HG03565 (cell line): ENCODE data around the gene RAX2.
"Not testable (repeated sequence)": the region's sequence is repeated elsewhere in the genome, so short reads cannot be mapped to it uniquely, and the experiment has no call there.

Experiments used
- ATAC-seq: cut with Tn5 transposase; IDR thresholded peaks from one replicate; pipeline ENCODE4 v1.9.1; 2021; ENCODE audit warnings: mild to moderate bottlenecking, moderate library complexity; ENCODE audit not compliant: unreplicated experiment

RAX2 gene

DNA sequence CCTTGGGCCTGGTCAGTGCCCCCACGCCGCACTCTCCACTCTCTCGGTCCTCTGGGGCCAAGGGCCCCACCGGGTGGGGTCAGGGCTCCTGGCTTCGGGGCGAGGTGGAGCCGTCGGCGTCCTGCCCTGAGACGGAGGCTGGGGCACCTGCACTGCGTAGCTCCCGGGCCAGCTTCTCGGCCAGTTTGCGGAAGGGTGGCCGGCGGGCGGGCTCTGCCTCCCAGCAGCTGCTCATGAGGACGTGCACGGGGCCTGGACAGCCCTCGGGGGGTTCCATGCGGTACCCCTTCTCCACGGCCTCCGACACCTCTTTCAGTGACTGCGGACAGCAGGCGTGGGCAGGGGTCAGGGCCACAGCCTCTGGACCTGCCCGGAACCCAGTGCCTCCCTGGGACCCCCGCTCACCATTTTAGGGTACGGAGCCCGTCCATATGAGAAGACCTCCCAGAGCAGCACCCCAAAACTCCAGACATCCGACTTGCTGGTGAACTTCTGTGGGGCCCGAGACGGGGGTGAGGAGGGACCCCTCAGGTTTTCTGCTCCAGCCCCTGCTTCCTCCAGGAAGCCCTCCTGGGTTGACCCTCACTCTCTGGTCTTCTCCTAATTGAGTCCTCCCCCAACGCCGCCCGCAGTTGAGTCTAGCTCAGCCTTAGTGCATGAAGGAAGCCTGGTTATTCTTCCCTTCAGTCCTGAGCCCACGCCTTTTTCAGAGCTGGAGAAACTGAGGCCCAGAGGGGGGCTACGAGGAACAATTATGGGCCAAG is 6.3 kb upstream of the RAX2 start:
- no peak for ATAC-seq

- ATAC-seq, result no peak
Measured at GRCh38 chr19:3776479-3777040, 4.5 kb upstream of the RAX2 start.

DNA sequence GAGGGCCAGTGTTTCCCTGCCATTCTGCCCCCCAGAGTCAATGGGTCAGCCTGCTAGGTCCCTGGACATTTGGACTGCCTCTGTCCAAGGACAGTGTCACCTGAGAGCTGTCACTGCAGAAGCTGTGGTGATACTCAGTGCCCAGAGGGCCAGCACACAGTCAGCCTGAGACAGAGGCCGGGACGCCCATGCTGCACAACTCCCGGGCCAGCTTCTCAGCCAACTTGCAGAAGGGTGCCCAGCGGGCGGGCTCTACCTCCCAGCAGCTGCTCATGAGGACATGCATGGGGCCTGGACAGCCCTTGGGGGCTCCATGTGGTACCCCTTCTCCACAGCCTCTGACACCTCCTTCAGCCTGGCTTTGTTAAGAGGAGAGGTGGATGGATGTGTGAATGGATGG is 3.8 kb upstream of the RAX2 start:
- ATAC-seq, result no peak

DNA sequence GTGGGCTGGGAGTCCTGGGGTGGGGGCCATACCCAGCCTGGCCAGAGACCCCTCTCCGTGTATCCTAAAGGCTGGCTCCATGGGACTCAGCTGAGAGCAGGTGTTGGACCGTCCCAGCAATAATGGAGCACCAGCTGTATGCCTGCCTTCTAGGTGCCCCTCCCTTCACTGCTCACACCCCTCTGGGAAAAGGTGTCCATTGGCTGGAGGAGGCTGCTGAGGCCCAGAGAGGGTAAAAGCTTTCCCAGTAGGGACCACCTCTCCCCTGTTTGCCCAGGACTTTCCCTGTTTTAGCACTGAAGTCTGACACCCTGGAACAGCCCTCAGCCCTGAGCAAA is 3.3 kb upstream of the RAX2 start:
- ATAC-seq, result no peak

DNA sequence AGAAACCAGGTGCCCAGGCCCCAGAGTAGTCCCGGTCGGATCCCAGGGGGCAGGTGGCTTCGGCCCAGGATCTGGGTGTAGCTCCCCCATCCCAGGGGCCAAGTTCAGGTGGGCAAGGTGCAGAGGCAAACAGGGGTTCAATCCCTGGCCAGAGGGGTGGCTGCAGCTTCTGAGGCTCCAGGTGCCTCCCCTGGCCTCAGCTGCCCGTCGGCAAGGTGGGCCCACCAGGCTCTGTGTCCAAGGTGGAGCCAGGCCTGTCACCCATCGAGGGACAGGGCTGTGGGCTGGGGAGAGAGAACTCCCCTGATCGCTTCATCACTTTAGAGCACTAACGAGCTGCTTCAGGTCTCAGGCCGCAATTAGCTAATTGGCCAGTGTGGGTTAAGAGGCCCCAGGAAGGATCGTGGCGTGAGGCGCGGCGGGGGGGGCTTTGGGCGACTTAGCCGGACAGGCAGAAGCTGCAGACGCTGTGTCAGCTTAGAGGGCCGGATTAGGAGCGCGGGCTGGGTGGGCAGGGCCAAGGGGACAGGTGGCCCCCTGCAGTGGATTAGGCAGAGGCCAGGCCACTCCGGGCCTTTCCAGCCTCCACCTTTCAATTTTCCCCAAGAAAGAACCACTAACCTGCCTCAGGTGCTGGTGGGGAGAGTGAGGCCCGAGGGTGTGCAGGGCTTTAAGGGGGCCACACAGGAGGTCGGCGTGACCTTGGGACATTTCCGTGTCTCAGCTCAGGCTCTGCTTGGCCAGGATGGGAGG is 2.8 kb upstream of the RAX2 start:
- ATAC-seq, result no peak

DNA sequence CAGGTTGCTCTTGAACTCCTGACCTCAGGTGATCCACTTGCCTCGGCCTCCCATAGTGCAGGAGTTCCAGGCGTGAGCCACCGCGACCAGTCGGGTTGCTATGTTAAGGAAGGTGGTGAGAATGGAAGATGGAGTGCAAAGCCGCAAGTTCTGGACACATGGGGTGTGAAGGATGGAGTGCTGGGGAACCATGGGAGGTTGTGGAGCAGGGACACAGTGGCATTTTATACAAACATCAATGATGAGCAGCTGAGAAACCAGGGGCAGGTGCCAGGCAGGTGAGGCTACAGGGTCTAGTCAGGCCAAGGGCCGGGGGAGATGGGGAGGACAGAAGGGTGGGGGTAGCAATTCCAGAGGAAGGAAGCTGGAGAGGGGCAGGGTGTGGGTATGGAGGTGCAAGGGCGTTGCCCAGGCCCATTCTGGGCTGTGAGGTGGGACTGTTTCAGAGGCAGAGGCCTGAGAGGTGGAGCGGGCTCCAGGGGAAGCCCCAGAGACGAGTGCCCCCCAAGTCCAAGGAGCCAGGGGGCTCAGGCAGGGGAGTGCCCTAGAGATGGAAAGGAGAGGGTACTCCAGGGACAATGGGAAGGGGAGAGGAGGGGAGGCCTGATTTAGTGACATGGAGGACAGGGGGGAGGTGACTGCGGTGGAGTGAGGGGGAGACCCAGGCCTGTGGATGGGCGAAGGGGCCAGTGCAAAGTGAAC is 1.9 kb upstream of the RAX2 start:
- no peak for ATAC-seq

DNA sequence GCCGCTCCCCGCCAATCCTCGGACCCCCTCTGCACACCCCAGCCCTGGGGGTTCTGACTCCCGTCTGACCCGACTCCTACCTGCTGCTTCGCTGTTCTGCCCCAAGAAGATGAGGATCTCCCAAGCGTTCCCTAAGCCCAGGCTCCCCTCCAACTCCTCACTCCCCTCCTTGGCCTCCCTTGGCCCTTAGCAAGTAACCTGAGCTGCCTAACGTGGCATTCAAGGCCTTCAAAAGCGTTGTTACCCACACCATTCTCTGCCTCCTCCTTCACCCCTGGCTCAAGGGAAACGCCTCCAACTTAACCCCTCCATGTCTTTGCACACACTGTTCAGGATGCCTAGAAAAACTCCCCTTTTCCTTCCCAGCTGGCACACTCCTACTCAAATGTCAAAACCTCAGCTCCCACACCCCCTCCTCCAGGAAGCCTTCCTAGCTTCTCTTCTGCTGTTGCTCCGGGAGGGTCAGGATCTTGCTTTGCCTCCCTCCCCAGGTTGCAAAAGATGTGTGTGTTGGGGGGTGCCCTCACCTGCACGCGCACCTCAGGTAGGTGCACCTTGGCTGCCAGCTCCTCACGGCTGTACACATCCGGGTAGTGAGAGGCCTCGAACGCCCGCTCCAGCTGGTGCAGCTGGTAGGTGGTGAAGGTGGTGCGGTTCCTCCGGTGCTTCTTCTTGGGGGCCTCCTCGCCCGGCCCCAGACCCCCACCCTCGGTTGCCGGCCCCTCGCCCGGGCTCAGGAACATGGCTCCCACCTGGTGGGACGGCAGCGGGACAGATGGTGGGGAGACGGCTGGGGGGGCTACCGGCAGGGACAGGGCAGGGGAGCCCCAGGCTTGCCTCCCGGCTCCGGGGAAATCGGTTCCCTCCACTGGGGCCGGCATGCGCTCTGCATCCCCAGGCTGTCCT is 775 bp downstream of the RAX2 start:
- ATAC-seq, result no peak

DNA sequence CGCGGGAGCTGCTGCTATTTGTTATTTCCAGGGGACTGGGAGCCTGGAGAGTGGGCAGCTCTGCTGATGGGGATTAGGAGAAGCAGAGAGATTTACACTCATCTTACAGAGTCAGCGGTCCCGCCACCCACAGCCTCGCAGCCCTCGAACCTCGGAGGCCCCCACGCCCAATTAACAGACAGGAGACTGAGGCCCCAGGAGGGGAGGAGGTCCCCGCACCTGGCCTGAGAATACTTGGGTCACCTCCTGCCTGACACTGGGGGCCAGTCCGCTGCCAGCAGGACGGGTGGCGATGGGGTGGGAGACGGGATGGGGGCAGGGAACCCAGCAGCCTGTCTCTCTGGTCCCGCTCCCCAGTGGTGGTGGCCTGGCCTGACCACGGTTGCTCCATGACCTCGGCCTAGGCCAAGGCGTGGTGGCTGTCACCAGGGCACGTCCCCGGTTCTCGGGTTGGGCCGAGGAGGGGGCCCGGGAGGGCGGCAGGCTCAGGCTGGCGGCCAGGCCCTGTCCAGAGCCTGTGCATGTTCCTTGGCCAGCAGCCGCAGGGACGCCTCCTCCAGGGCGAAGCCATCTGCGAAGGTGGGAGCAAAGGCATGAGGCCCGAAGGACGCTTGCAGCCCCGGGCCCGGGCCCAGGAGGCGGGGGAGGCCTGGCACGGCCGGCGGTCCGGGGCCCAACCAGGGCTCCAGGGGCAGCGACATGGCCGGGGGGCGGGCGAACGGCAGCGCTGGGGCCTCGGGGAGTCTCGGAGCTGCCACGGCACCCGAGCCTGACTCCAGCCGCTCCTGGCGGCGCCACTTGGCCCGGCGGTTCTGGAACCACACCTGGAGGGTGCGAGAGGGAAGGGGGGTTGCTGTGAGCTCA is 1.7 kb downstream of the RAX2 start:
- no peak for ATAC-seq

GRCh38 chr19:3769494-3769893 is 2.5 kb downstream of the RAX2 start:
- ATAC-seq, result no peak

- no peak for ATAC-seq
Measured at GRCh38 chr19:3768748-3769099, 3.3 kb downstream of the RAX2 start.

- no peak for ATAC-seq
Measured at GRCh38 chr19:3768015-3768747, 3.8 kb downstream of the RAX2 start.

- ATAC-seq, result no peak
Measured at GRCh38 chr19:3767050-3767449, 5.0 kb downstream of the RAX2 start.

DNA sequence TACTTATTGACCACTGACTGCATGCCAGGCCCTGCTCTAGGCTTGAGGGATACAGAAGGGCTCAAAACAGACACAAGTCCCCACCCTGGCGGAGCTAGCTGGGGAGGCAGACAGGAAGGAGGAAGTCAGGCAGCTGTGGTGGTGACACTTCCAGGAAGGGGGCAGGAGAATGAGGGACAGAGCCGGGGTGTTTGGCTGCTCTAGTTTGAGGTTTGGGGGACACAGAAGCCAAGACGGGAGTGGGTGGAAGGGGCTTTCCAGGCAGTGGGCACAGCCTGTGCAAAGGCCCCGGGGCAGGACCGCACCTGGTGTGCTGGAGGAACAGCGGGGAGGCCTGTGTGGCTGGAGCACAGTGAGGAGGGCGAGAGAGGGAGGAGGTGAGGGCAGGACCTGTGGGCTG is 5.5 kb downstream of the RAX2 start:
- no peak for ATAC-seq

DNA sequence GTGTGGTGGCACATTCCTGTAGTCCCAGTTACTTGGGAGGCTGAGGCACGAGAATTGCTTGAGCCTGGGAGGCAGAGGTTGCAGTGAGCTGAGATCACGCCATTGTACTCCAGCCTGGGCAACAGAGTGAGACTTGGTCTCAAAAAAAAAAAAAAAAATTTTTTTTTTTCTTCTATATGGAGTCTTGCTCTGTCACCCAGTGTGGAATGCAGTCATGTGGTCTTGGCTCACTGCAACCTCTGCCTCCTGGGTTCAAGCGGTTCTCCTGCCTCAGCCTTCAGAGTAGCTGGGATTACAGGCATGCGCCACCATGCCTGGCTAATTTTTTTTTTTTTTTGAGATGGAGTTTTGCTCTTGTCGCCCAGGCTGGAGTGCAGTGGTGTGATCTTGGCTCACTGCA is 6.3 kb downstream of the RAX2 start:
- not testable (repeated sequence) for ATAC-seq

- ATAC-seq, result no peak
Measured at GRCh38 chr19:3765121-3765520, 6.9 kb downstream of the RAX2 start.

GRCh38 chr19:3762501-3763459 is 9.2 kb downstream of the RAX2 start, which contains the start of gene MRPL54:
MRPL54 (plus strand) TSS chr19:3762682; CDS start chr19:3762701, 19 bp downstream.
- ATAC-seq, result peak; percentile 71

DNA sequence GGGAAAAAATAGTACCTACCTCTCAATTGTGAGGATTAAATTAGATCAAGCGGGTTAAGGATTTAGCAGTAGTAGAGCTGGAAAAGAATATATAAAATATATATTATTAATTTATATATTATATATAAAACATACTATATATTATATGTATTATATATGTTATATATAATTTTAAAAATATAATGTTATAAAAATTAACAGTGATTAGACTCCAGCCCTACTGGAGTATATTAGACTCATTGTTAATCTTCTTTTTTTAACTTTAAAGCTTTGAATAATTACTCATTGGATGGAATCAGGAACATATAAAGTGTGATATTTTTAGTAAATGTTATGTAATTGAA is 9.9 kb downstream of the RAX2 start:
- no peak for ATAC-seq
